ENCODE measurements around the gene GFOD2.

Gene GFOD2

DNA sequence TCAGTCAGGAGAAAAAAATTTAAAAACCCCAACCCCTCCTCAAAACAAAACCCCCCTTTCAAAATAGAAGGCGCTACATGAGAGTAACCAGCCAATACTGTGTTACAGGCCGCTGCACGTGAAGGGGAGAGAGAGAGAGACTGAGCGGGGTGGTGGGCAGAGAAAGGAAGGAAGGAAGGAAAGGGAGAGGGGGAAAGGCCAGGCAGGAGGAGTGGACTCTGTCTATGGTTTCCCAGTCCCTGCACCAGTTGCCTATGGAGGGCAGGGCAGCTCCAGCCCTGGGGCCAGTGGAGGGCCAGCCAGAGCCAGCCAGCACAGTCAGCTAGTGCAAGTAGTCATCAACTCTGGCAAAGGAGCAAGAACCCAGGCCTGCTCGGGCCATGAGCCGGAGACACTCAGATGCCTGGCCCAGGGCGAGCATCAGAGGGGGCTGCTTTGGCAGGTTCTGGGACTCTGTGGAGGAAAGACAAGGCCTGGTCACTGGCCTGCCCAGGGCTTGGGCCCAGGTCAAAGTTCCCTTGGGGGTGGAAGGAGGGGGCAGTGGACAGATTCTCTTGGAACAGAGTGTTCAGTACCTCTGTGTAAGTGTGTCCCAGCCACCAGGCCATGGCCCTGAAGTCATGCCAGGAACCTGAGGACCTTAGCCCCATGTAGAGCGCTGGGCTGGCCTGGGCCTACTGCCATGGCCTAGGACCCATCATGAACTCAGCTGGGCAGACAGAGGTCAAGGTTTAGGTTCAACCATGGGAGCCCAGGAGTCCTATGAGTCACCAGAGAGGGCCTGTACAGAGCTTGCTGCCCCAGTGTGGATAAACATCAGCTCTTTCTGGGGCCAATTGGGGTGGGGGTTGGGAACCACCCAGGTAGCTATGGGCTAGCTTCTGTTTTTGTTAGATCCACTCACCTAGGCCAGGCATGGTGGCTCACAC is 7.3 kb upstream of the GFOD2 start:
- H3K4me3 ChIP-seq (ENCODE audit: low read length): no peak overlapping the region
- no peak for DNase-seq (ENCODE audit: low read depth)
- TF ChIP-seq, protein P1, sequence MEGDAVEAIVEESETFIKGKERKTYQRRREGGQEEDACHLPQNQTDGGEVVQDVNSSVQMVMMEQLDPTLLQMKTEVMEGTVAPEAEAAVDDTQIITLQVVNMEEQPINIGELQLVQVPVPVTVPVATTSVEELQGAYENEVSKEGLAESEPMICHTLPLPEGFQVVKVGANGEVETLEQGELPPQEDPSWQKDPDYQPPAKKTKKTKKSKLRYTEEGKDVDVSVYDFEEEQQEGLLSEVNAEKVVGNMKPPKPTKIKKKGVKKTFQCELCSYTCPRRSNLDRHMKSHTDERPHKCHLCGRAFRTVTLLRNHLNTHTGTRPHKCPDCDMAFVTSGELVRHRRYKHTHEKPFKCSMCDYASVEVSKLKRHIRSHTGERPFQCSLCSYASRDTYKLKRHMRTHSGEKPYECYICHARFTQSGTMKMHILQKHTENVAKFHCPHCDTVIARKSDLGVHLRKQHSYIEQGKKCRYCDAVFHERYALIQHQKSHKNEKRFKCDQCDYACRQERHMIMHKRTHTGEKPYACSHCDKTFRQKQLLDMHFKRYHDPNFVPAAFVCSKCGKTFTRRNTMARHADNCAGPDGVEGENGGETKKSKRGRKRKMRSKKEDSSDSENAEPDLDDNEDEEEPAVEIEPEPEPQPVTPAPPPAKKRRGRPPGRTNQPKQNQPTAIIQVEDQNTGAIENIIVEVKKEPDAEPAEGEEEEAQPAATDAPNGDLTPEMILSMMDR (conservative IDR thresholded peaks at IDR 0.05; ENCODE audit: low read depth, low read length): no peak

DNA sequence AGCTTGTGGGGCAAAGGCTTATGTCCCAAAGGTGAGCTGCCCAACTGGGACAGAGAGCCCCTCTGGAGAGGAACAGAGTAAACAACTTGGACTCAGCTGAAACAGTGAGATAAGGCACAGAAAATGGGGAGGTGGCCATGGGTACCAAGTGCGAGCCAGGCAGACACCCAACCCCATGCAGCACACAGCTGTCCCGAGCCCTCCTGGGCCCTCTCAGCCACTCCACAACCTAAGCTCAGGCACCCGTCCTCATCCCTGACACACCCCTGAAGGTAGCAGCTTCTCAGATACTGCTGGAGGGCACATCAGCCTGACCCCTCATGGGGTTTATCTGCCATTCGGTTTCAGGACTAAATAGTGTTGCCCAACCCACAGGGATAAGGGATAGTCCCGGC is 4.8 kb upstream of the GFOD2 start:
- TF ChIP-seq, protein P1 (conservative IDR thresholded peaks at IDR 0.05; ENCODE audit: low read depth, low read length): no peak
- DNase-seq (ENCODE audit: low read depth): no peak
- H3K4me3 ChIP-seq (ENCODE audit: low read length): no peak overlapping the region

DNA sequence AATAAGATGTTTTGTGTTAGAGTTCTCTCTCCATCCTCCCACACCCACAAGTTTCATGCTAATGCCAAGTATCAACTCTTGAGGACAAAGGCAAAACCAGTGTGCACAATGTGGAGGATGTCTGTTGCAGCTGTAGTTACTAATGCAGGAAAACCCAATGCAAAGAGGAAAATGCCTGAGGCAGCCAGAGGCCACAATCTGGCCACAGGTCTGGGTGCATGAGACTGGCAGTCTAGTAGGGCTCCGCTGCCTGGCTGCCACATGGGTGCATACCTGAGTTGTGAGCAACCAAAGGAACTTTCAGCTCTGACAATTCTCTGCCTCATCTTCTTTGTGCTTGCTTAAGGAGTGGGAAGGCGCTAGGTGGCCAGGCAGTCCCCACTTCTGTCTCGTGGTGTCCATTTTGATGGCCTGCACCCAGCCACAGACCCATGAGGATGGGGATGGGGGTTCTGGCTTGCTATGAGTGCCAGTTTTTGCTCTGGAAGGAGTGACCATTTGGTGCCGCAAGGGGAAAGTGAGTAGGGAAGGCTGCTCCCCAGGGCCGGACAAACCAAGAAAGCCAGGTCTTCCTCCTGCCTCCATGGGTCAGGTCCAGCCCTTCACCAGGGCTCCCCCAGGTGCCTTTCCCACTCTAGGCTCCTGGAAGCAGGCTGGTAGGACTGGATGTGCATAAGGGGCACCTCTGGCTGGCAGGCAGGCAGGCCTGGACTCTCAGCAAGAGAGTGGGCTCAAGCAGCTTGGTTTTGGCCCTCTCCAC is 4.2 kb upstream of the GFOD2 start:
- TF ChIP-seq, protein P1 (conservative IDR thresholded peaks at IDR 0.05; ENCODE audit: low read depth, low read length): no peak
- DNase-seq (ENCODE audit: low read depth): no peak
- no peak overlapping the region for H3K4me3 ChIP-seq (ENCODE audit: low read length)

DNA sequence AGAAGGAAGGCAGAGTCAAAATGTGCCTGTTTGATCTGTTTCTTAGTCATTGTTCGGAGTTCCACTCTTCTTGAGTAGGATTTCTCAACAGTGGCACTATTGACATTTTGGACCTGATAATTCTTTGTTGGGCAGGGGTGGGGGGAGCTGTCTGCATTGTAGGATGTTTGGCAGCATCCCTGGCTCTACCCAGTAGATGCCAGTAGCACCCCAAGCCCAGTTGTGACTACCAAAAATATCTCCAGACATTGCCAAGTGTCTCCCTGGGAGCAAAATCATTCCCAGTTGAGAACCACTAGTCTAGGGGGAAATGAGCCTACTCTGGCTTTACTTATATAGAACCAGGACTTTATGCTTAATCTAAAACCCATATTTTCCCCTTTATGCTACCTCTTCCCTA is 1.1 kb upstream of the GFOD2 start:
- no peak for DNase-seq (ENCODE audit: low read depth)
- TF ChIP-seq, protein P1 (conservative IDR thresholded peaks at IDR 0.05; ENCODE audit: low read depth, low read length): no peak
- no peak overlapping the region for H3K4me3 ChIP-seq (ENCODE audit: low read length)

DNA sequence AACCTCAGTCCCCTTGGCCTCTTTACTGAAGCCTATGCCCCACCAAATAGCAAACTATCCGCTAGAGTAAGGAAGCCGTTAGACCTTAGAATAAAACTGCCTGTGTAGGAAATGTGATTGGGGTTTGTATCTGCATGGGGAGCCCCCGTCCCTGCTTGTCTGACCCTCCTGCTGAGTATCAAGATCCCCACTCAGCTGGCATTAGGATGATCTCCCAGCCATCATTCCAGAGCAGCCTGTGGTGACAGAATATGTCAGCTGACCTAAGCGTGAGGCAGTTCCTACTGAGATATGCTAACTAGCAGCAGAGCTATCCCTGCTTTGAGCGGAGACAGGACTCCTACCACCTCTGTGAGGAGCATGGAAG is 645 bp upstream of the GFOD2 start:
- peak; percentile 9 for DNase-seq (ENCODE audit: low read depth)
- peak overlapping the region; percentile 94 for H3K4me3 ChIP-seq (ENCODE audit: low read length)
- TF ChIP-seq, protein P1 (conservative IDR thresholded peaks at IDR 0.05; ENCODE audit: low read depth, low read length): no peak

DNA sequence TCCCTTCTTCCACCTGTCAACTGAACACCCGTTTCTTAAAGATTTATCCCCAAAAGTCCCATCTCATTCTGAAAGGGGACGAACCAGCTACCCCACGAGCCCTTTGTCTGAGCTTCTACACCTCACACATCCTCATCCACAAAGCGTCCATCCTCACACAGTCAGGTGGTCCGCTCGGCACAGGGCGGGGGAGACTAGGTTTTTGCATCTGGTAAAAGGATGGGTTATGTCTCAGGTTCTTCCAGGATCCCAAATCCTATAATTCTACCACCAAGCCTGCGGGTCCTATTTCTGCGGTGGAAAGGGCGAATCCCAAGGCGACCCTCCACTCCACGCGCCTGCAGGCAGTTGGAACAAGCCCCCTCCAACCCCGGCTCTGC is 458 bp downstream of the GFOD2 start:
- TF ChIP-seq, protein P1 (conservative IDR thresholded peaks at IDR 0.05; ENCODE audit: low read depth, low read length): no peak
- H3K4me3 ChIP-seq (ENCODE audit: low read length): peak overlapping the region; percentile 94
- DNase-seq (ENCODE audit: low read depth): no peak
